Psoas muscle (tissue), 8 donors: ENCODE measurements around the gene KIF9. TPM values are rescaled to one million over a fixed set of nuclear protein-coding genes. Genes with fewer than 3 reads are reported as not detected.
A peak's percentile ranks its signal among the peaks of the same experiment; 100 is the strongest.

ENCODE experiments used
- ATAC-seq, 4 donors: fragments of 200-7000 bp; cut with Tn5 transposase; one replicate each; pipeline ENCODE4 v1.9.1; 2020; ENCODE audit warnings: moderate library complexity in 3 of 4, mild to moderate bottlenecking in 2 of 4
- DNase-seq, 2 donors: peaks; one replicate each; pipeline ENCODE4 v3.0.0-alpha.2; 2020
- H3K27ac ChIP-seq: fragments of 200-600 bp; one replicate; pipeline ENCODE4 v1.8.0; 2022
- H3K27me3 ChIP-seq, 3 donors: fragments of 200-600 bp in 1 of 3; one replicate each; pipeline versions ENCODE4 v1.6.1 to v1.8.0; 2013 to 2022; ENCODE audit warnings: low read length in 2 of 3, mild to moderate bottlenecking in 2 of 3, moderate library complexity in 1 of 3; ENCODE audit not compliant: insufficient read depth in 3 of 3
- H3K36me3 ChIP-seq, 2 donors: fragments of 200-600 bp in 1 of 2; one replicate each; pipeline versions ENCODE4 v1.6.1 to v1.8.0; 2013 to 2022; ENCODE audit warnings: low read depth in 1 of 2, mild to moderate bottlenecking in 1 of 2, moderate library complexity in 1 of 2; ENCODE audit not compliant: insufficient read depth in 1 of 2
- H3K4me1 ChIP-seq: fragments of 200-600 bp; one replicate; pipeline ENCODE4 v1.8.0; 2022
- H3K4me3 ChIP-seq: fragments of 200-600 bp; one replicate; pipeline ENCODE4 v1.8.0; 2022; ENCODE audit warnings: mild to moderate bottlenecking
- H3K9me3 ChIP-seq: fragments of 200-600 bp; one replicate; pipeline ENCODE4 v1.8.0; 2022
- WGBS, 3 donors: extraction: QIAGEN DNeasy Blood & Tissue Kit; methylation state at CpG; one replicate each; pipeline versions ENCODE4 v1.1.6 to v1.1.7; 2013; 5-methylcytosine and 5-hydroxymethylcytosine counted together
- intact Hi-C, 2 donors: fragments of 100-400 bp; cut with DNase I; formaldehyde crosslinking; loops; one replicate each; pipeline versions ENCODE4 v1.11.0 to v1.14.2; 2022
- polyA plus RNA-seq, 3 donors: library from polyadenylated mRNA; stranded (reverse); fragments of 200-250 nt; gene quantifications; one replicate each; pipeline ENCODE4 v1.2.3, GENCODE V29; 2013
- total RNA-seq, 4 donors: library from RNA; stranded (reverse); fragmentation: NEBNext Ultra II Directional in 2 of 4; extraction: Animal tissue kit (Norgen Biotek cat#: 25700) in 2 of 4; gene quantifications; one replicate each; pipeline versions ENCODE4 v1.2.1 to v1.2.4, GENCODE V29; 2021 to 2023
- TF ChIP-seq, protein P1 (sequence below): fragments of 200-600 bp; IDR thresholded peaks from one replicate; pipeline ENCODE4 v1.8.0; 2022; ENCODE audit warnings: antibody characterized with exemption
- donor health status: healthy with polysubstance abuse.
- donor health status: DM: no; HTN: no; CAD: no; lungs with moderate emphysema.
- donor health status: Bipolar disorder and iron deficiency.
- donor health status: healthy.
- donor health status: DM: yes; HTN: yes; CAD: no.
- donor health status: DM: no; HTN: no; CAD: no.
- donor health status: DM: no; HTN: no; CAD: no.
- donor health status: DM: yes; HTN: yes; CAD: no.

KIF9 gene
- total and polyA plus RNA-seq, 7 donors = 3.5 to 15.5 (median 5.9) TPM

DNA sequence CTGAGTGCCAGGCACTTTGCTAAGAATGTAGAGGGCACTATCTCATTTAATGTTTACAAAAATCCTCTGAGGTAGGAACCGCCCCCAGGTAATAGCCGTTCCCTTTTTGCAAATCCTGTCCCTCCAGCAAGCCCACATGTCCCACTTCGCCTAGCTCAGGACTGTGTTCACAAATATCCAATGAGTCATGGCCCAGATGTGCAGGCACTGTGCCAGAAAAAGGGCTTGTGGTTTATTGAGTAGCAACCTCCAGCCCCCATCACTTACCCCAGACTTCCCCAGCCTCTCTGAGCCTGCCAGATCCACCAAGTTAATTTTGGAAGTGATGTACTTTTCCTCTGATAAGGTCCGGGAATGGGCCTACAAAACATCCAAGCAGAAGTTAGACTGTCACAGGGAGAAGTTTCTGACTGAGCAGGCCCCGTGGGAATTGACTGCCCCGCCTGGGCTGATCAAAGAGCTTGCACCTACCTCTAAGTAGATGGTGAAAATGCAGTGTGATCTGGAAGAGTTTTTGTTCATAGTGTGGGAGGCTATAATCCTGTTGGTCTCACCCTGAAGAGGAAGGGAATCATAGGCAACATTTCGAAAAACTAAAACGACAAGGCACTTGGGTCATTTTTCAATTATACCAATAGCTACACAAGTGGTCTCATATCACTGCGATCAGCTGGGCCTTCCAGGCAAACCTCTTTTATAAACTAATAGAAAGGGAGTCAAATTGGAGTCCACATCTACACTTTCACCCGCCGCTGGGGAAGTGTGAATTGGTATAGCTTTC is 15.7 kb downstream of the KIF9 start:
- H3K27me3 ChIP-seq = no peaks in the 10 kb centered on the region
- WGBS, 3 donors = 54 to 58% (median 57%) methylated on average over 11 of the region's 11 CpGs
- H3K27ac ChIP-seq = peak overlapping the region; percentile 70
- intact Hi-C loops = no loop called here
- ATAC-seq = peak; percentile 93 to 95 (median 95)
- H3K9me3 ChIP-seq = no peaks in the 10 kb centered on the region
- H3K36me3 ChIP-seq = no peaks in the 10 kb centered on the region
- peak; percentile 87 to 90 for DNase-seq
- peaks cover 14% of the 10 kb centered on the region for H3K4me1 ChIP-seq
- no peak overlapping the region for H3K4me3 ChIP-seq
- TF ChIP-seq, protein P1, sequence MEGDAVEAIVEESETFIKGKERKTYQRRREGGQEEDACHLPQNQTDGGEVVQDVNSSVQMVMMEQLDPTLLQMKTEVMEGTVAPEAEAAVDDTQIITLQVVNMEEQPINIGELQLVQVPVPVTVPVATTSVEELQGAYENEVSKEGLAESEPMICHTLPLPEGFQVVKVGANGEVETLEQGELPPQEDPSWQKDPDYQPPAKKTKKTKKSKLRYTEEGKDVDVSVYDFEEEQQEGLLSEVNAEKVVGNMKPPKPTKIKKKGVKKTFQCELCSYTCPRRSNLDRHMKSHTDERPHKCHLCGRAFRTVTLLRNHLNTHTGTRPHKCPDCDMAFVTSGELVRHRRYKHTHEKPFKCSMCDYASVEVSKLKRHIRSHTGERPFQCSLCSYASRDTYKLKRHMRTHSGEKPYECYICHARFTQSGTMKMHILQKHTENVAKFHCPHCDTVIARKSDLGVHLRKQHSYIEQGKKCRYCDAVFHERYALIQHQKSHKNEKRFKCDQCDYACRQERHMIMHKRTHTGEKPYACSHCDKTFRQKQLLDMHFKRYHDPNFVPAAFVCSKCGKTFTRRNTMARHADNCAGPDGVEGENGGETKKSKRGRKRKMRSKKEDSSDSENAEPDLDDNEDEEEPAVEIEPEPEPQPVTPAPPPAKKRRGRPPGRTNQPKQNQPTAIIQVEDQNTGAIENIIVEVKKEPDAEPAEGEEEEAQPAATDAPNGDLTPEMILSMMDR = no peak

DNA sequence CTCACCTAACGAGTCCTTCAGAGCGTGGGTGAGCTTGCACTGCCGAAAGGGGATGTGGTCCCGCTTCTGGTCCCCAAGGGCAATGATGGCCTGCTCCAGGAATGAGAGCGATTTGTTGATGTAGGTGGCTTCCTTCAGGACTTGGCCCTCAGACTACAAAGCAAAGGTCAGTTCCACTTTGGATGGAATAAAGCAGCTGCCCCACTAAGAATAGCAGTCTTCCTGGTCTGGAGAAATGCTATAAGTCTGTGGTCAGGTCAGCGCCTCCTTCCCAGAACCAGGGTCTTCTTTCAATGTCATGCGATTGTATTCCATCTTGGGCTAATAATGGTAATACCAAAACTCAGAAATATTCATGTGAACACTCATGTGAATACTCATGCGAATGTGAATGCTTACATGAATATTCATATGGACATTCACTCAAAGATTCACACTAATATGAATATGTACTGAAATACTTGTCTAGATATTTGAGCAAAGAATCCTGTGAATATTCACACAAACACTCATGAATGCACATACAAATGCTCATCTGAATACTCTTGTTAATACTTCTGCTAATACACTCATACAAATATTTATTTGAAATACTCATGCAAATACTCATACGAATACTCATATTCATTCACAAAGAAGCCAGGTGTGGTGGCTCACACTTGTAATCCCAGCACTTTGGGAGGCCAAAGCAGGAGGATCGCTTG is 16.7 kb downstream of the KIF9 start:
- WGBS, 3 donors = 74 to 85% (median 85%) methylated on average over 10 of the region's 10 CpGs
- Histone ChIP-seq H3K4me3 (no peak overlapping the region), H3K4me1 (peaks cover 14% of the 10 kb centered on the region), H3K36me3 (no peaks in the 10 kb centered on the region), H3K27ac (peak overlapping the region; percentile 7), H3K27me3 (no peaks in the 10 kb centered on the region), H3K9me3 (no peaks in the 10 kb centered on the region)
- ATAC-seq (peak in 3 of 4 donors; percentile 23 to 72 (median 66)), DNase-seq (no peak)
- intact Hi-C loops = no loop called here
- TF ChIP-seq, protein P1 = no peak

DNA sequence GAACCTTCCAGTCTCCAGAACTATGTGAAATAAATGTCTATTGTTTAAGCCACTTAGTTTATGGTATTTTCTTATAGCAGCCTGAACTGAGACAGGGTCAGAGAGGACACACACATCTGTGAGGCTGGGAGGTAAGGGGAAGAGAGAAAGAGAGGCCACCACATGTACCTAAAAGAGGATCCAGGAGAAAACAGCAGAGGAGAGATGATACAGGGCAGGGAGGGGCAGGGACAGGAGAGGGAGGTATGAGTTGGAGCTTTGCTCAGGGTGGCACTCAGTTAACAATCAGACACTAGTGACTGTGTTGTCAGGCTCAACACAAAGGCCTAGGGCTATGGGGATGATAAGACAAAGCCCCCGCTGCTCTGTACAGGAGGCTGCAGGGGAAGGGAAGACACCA is 17.6 kb downstream of the KIF9 start:
- Histone ChIP-seq H3K4me1 (peaks cover 14% of the 10 kb centered on the region), H3K9me3 (no peaks in the 10 kb centered on the region), H3K27me3 (no peaks in the 10 kb centered on the region), H3K36me3 (no peaks in the 10 kb centered on the region), H3K4me3 (no peak overlapping the region), H3K27ac (no peak overlapping the region)
- TF ChIP-seq, protein P1 = no peak
- DNase-seq (no peak), ATAC-seq (no peak)
- 97 to 100% (median 100%) methylated on average over 1 of the region's 1 CpG for WGBS, 3 donors
- intact Hi-C loops = no loop called here

DNA sequence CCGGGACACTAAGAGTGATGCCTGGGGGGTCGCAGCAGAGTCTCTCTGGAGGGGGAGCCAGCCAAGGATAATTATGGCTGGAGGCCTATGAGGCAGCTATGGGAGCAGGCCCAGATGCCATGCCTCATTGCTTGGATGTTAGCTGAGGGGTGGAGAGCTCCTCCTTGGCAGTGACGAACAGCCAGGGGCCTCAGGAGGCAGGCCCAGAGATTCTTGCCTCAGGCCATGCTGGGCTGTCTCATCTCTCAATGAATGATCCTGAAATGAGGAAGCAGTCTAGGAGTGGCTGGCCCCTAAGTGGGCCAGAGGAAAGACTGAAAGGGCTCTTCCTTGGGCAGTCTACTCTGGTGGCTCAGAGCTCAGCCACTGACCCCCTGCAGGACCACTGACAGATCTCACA is 21.3 kb downstream of the KIF9 start:
- intact Hi-C loops = no loop called here
- ATAC-seq (no peak), DNase-seq (no peak)
- no peaks in the 10 kb centered on the region for H3K27me3 ChIP-seq
- no peak overlapping the region for H3K4me3 ChIP-seq
- TF ChIP-seq, protein P1 = no peak
- peaks cover 3% of the 10 kb centered on the region for H3K4me1 ChIP-seq
- 87 to 92% (median 90%) methylated on average over 3 of the region's 3 CpGs for whole genome bisulfite sequencing, 3 donors
- H3K9me3 ChIP-seq = no peaks in the 10 kb centered on the region
- H3K27ac ChIP-seq = no peak overlapping the region
- H3K36me3 ChIP-seq = no peaks in the 10 kb centered on the region
